GM12878 (cell line): ENCODE data around the gene OR4F6.

Source experiments
- CTCF ChIP-seq, 3 experiments: IDR thresholded peaks in 2 of 3; conservative IDR thresholded peaks in 1 of 3; 2 replicates each; pipeline ENCODE4 v1.5.1; 2011; ENCODE audit warnings: low read depth in 3 of 3, low read length in 3 of 3, mild to moderate bottlenecking in 3 of 3, control low read depth in 2 of 3, moderate library complexity in 2 of 3, inconsistent platforms in 1 of 3, mixed read lengths in 1 of 3; ENCODE audit not compliant: control insufficient read depth in 2 of 3, insufficient read depth in 1 of 3; ENCODE audit errors: extremely low read depth in 1 of 3
- EP300 ChIP-seq, 2 experiments: fragments of 150-350 bp in 1 of 2; IDR thresholded peaks; 2 replicates each; pipeline ENCODE4 v1.6.1; 2011 to 2012; ENCODE audit warnings: low read depth in 2 of 2, low read length in 2 of 2, borderline replicate concordance in 1 of 2, improper control_type of control experiment in 1 of 2, inconsistent platforms in 1 of 2; ENCODE audit not compliant: control insufficient read depth in 1 of 2
- IRF3 ChIP-seq: fragments of 450-650 bp; IDR thresholded peaks from 2 replicates; pipeline ENCODE4 v1.6.1; 2014; ENCODE audit warnings: mild to moderate bottlenecking
- KAT2A ChIP-seq: conservative IDR thresholded peaks from 2 replicates; pipeline ENCODE4 v1.6.1; 2011; ENCODE audit warnings: low read depth, low read length; ENCODE audit not compliant: control insufficient read depth
- POLR2A ChIP-seq: IDR thresholded peaks from 2 replicates; pipeline ENCODE4 v1.6.1; 2011; ENCODE audit warnings: low read depth, mild to moderate bottlenecking, low read length
- REST ChIP-seq: IDR thresholded peaks from 2 replicates; pipeline ENCODE4 v1.6.1; 2012; ENCODE audit warnings: mild to moderate bottlenecking, low read depth, low read length
- ZZZ3 ChIP-seq: IDR thresholded peaks from 2 replicates; pipeline ENCODE4 v1.6.1; 2011; ENCODE audit warnings: low read depth; ENCODE audit not compliant: control insufficient read depth, insufficient read length

GRCh38 chr15:101799665-101800064 lies 3.6 kb upstream of the OR4F6 start:
- no peak for TF ChIP-seq POLR2A
- no peak for TF ChIP-seq IRF3
- TF ChIP-seq CTCF (IDR thresholded peaks at IDR 0.05 in 2 of 3, conservative IDR thresholded peaks at IDR 0.05 in 1 of 3; ENCODE audit: control insufficient read depth in 2 of 3, extremely low read depth in 1 of 3, insufficient read depth in 1 of 3, low read depth in 3 of 3, low read length in 3 of 3) = no peak
- TF ChIP-seq EP300 (IDR thresholded peaks at IDR 0.05; ENCODE audit: borderline replicate concordance in 1 of 2, control insufficient read depth in 1 of 2, low read depth in 2 of 2, low read length in 2 of 2) = no peak
- no peak for TF ChIP-seq KAT2A
- no peak for TF ChIP-seq ZZZ3
- TF ChIP-seq REST = no peak
